SK-N-SH treated with all-trans-retinoic acid at 6 μM for 48 hours (cell line): ENCODE results near the gene TGM1.

ENCODE experiments used
- ATAC-seq: fragments of 200-7000 bp; cut with Tn5 transposase; 3 replicates; pipeline ENCODE4 v1.9.1; 2020; ENCODE audit warnings: mild to moderate bottlenecking, moderate library complexity
- ARNTL ChIP-seq: fragments of 450-650 bp; formaldehyde crosslinking; IDR thresholded peaks from 2 replicates; pipeline ENCODE4 v1.5.0; 2020; ENCODE audit warnings: low read depth, mild to moderate bottlenecking, moderate library complexity, borderline replicate concordance
- CREB5 ChIP-seq: fragments of 250-450 bp; sonication (Bioruptor Pico); IDR thresholded peaks from 2 replicates; pipeline ENCODE4 v1.5.1; 2020; ENCODE audit warnings: low read depth, mild to moderate bottlenecking, moderate library complexity
- CSDC2 ChIP-seq: fragments of 250-450 bp; sonication (Bioruptor Pico); IDR thresholded peaks from 2 replicates; pipeline ENCODE4 v1.5.0; 2020; ENCODE audit warnings: mild to moderate bottlenecking, moderate library complexity
- CSRNP3 ChIP-seq: fragments of 250-450 bp; sonication (Bioruptor Pico); IDR thresholded peaks from 2 replicates; pipeline ENCODE4 v1.5.1; 2021; ENCODE audit warnings: mild to moderate bottlenecking, moderate library complexity
- ESRRG ChIP-seq: fragments of 250-450 bp; sonication (Bioruptor Pico); IDR thresholded peaks from 2 replicates; pipeline ENCODE4 v1.6.1; 2021; ENCODE audit warnings: mild to moderate bottlenecking
- ISL1 ChIP-seq: fragments of 250-450 bp; sonication (Bioruptor Pico); IDR thresholded peaks from 2 replicates; pipeline ENCODE4 v2.1.2; 2022; ENCODE audit warnings: mild to moderate bottlenecking, moderate library complexity
- OSR1 ChIP-seq: fragments of 250-450 bp; sonication (Bioruptor Pico); IDR thresholded peaks from 2 replicates; pipeline ENCODE4 v1.8.0; 2022; ENCODE audit warnings: moderate library complexity, mild to moderate bottlenecking, inconsistent platforms
- PATZ1 ChIP-seq: fragments of 250-450 bp; sonication (Bioruptor Pico); IDR thresholded peaks from 2 replicates; pipeline ENCODE4 v1.8.0; 2020; ENCODE audit warnings: mild to moderate bottlenecking, moderate library complexity, borderline replicate concordance
- POU6F1 ChIP-seq: fragments of 250-450 bp; sonication (Bioruptor Pico); IDR thresholded peaks from 2 replicates; pipeline ENCODE4 v1.8.0; 2021; ENCODE audit warnings: low read depth, mild to moderate bottlenecking, moderate library complexity, borderline replicate concordance
- PPARA ChIP-seq: fragments of 250-450 bp; sonication (Bioruptor Pico); IDR thresholded peaks from 2 replicates; pipeline ENCODE4 v1.5.0; 2020; ENCODE audit warnings: mild to moderate bottlenecking, borderline replicate concordance
- RARB ChIP-seq: fragments of 250-450 bp; sonication (Bioruptor Pico); IDR thresholded peaks from 2 replicates; pipeline ENCODE4 v1.8.0; 2021; ENCODE audit warnings: mild to moderate bottlenecking, moderate library complexity
- SNAI2 ChIP-seq: fragments of 250-450 bp; sonication (Bioruptor Pico); IDR thresholded peaks from 2 replicates; pipeline ENCODE4 v1.5.0; 2020; ENCODE audit warnings: mild to moderate bottlenecking, moderate library complexity
- TOX ChIP-seq: fragments of 250-450 bp; sonication (Bioruptor Pico); IDR thresholded peaks from 2 replicates; pipeline ENCODE4 v1.8.0; 2021; ENCODE audit warnings: mild to moderate bottlenecking, moderate library complexity, borderline replicate concordance
- TSHZ2 ChIP-seq: fragments of 250-450 bp; sonication (Bioruptor Pico); IDR thresholded peaks from 2 replicates; pipeline ENCODE4 v1.5.0; 2020; ENCODE audit warnings: mild to moderate bottlenecking, moderate library complexity
- ZFP3 ChIP-seq: fragments of 250-450 bp; sonication (Bioruptor Pico); IDR thresholded peaks from 2 replicates; pipeline ENCODE4 v1.5.0; 2020; ENCODE audit warnings: mild to moderate bottlenecking, moderate library complexity
- ZNF565 ChIP-seq: fragments of 450-650 bp; formaldehyde crosslinking; conservative IDR thresholded peaks from 2 replicates; pipeline ENCODE4 v1.5.0; 2020; ENCODE audit warnings: low read depth, mild to moderate bottlenecking, moderate library complexity
- ZNF70 ChIP-seq: fragments of 450-650 bp; formaldehyde crosslinking; IDR thresholded peaks from 2 replicates; pipeline ENCODE4 v1.5.0; 2020; ENCODE audit warnings: mild to moderate bottlenecking, moderate library complexity
- ZNF8 ChIP-seq: fragments of 450-650 bp; formaldehyde crosslinking; IDR thresholded peaks from 2 replicates; pipeline ENCODE4 v1.5.0; 2020; ENCODE audit warnings: mild to moderate bottlenecking, moderate library complexity

Gene TGM1

GRCh38 chr14:24256960-24257359 is 6.0 kb downstream of the TGM1 start:
- no peak for TF ChIP-seq OSR1 (CRISPR knock-in tag)
- TF ChIP-seq PATZ1 (CRISPR knock-in tag), result no peak
- ATAC-seq, result no peak

- no peak for ATAC-seq
- TF ChIP-seq ZNF8 (CRISPR knock-in tag) (no peak), PATZ1 (CRISPR knock-in tag) (no peak), TSHZ2 (CRISPR knock-in tag) (no peak), ZNF565 (CRISPR knock-in tag) (no peak), ZNF70 (CRISPR knock-in tag) (no peak), ESRRG (no peak), POU6F1 (CRISPR knock-in tag) (no peak)
- TF ChIP-seq, all 23 proteins: peak for 0
Measured at GRCh38 chr14:24255931-24256711, 6.9 kb downstream of the TGM1 start.

GRCh38 chr14:24255438-24255837 is 7.5 kb downstream of the TGM1 start:
- ATAC-seq, result no peak
- TF ChIP-seq ZFP3 (CRISPR knock-in tag) (no peak), SNAI2 (CRISPR knock-in tag) (no peak), ISL1 (no peak), CSRNP3 (no peak), ESRRG (no peak)

GRCh38 chr14:24254630-24255392 is 8.2 kb downstream of the TGM1 start:
- no peak for TF ChIP-seq CSDC2 (CRISPR knock-in tag)
- no peak for TF ChIP-seq PATZ1 (CRISPR knock-in tag)
- no peak for TF ChIP-seq CSRNP3
- TF ChIP-seq TOX (CRISPR knock-in tag), result no peak
- no peak for TF ChIP-seq ZFP3 (CRISPR knock-in tag)
- TF ChIP-seq RARB (CRISPR knock-in tag), result no peak
- TF ChIP-seq PPARA (CRISPR knock-in tag), result no peak
- no peak for TF ChIP-seq CREB5
- TF ChIP-seq ESRRG, result no peak
- TF ChIP-seq ARNTL (CRISPR knock-in tag), result no peak
- no peak for TF ChIP-seq ZNF565 (CRISPR knock-in tag)
- ATAC-seq, result no peak
